Measurements from ENCODE around the gene TIPIN.
"Not testable (repeated sequence)": the region's sequence is repeated elsewhere in the genome, so short reads cannot be mapped to it uniquely, and the experiment has no call there.

DNA sequence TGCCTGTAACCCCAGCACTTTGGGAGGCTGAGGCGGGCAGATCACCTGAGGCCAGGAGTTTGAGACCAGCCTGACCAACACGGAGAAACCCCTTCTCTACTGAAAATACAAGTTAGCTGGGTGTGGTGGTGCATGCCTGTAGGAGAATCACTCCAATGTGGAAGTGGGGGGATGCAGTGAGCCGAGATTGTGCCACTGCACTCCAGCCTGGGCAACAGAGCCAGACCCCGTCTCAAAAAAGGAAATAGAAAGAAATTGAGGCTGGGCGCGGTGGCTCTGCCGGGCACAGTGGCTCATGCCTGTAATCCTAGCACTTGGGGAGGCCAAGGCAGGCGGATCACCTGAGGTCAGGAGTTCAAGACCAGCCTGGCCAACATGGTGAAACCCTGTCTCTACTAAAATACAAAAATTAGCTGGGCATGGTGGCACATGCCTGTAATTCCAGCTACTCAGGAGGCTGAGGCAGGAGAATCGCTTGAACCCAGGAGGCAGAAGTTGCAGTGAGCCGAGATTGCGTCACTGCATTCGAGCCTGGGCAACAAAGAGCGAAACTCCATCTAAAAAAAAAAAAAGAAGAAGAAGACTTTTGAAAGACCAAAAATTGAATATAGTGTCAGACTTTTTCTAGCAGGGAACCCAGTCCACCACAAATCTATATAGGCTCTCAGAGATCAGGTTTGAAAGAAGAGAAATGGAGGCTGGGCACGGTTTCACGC, 5.4 kb upstream of the TIPIN start:
- TF ChIP-seq EZH2 (IDR thresholded peaks at IDR 0.05; ENCODE audit: borderline replicate concordance); EZH2phosphoT487 (IDR thresholded peaks at IDR 0.05; ENCODE audit: low read depth, severe bottlenecking, unreplicated experiment): not testable (repeated sequence)
- TF ChIP-seq, protein P1, sequence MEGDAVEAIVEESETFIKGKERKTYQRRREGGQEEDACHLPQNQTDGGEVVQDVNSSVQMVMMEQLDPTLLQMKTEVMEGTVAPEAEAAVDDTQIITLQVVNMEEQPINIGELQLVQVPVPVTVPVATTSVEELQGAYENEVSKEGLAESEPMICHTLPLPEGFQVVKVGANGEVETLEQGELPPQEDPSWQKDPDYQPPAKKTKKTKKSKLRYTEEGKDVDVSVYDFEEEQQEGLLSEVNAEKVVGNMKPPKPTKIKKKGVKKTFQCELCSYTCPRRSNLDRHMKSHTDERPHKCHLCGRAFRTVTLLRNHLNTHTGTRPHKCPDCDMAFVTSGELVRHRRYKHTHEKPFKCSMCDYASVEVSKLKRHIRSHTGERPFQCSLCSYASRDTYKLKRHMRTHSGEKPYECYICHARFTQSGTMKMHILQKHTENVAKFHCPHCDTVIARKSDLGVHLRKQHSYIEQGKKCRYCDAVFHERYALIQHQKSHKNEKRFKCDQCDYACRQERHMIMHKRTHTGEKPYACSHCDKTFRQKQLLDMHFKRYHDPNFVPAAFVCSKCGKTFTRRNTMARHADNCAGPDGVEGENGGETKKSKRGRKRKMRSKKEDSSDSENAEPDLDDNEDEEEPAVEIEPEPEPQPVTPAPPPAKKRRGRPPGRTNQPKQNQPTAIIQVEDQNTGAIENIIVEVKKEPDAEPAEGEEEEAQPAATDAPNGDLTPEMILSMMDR (IDR thresholded peaks at IDR 0.05; ENCODE audit: poor library complexity), result not testable (repeated sequence)
